Neural cell (in vitro differentiated cells): ENCODE results near the gene DENND2A. TPM values are rescaled to one million over a fixed set of nuclear protein-coding genes. Genes with fewer than 3 reads are reported as not detected.

ENCODE experiments used
- H2AFZ ChIP-seq: fragments of 200-600, 300-800 bp; sonication (generic), shearing (Covaris generic); 2 replicates; pipeline ENCODE4 v1.6.0; 2014; ENCODE audit warnings: low read depth, mild to moderate bottlenecking, antibody characterized with exemption, low read length, moderate library complexity
- H3F3A ChIP-seq: fragments of 200-600 bp; shearing (Covaris generic); 2 replicates; pipeline ENCODE4 v1.6.1; 2016; ENCODE audit warnings: mild to moderate bottlenecking, moderate library complexity, mixed read lengths, antibody characterized with exemption, low read length; ENCODE audit not compliant: insufficient read depth, poor library complexity, severe bottlenecking
- H3K27ac ChIP-seq: fragments of 200-600, 300-800 bp; sonication (generic), shearing (Covaris generic); 2 replicates; pipeline ENCODE4 v1.5.1; 2014; ENCODE audit warnings: mild to moderate bottlenecking, low read length, moderate library complexity
- H3K27me3 ChIP-seq: fragments of 300-800, 200-600 bp; sonication (generic), shearing (Covaris generic); 2 replicates; pipeline ENCODE4 v1.6.0; 2014; ENCODE audit warnings: mild to moderate bottlenecking, low read depth, low read length, moderate library complexity; ENCODE audit not compliant: insufficient read depth
- H3K36me3 ChIP-seq: fragments of 300-800, 200-600 bp; sonication (generic), shearing (Covaris generic); 2 replicates; pipeline ENCODE4 v1.5.1; 2014; ENCODE audit warnings: mild to moderate bottlenecking, antibody characterized with exemption, low read length, moderate library complexity; ENCODE audit not compliant: insufficient read depth
- H3K4me2 ChIP-seq: fragments of 300-800, 200-600 bp; sonication (generic), shearing (Covaris generic); 2 replicates; pipeline ENCODE4 v1.6.0; 2014; ENCODE audit warnings: mild to moderate bottlenecking, low read length
- H3K4me3 ChIP-seq: fragments of 300-800, 200-600 bp; sonication (generic), shearing (Covaris generic); 2 replicates; pipeline ENCODE4 v1.5.1; 2014; ENCODE audit warnings: mild to moderate bottlenecking, low read length, moderate library complexity
- H3K79me2 ChIP-seq: fragments of 200-600 bp; shearing (Covaris generic); replicated peaks from 2 replicates; pipeline ENCODE4 v1.6.0; 2014; ENCODE audit warnings: mild to moderate bottlenecking, low read length, moderate library complexity; ENCODE audit not compliant: insufficient read depth
- H3K9ac ChIP-seq: fragments of 300-800, 200-600 bp; sonication (generic), shearing (Covaris generic); 2 replicates; pipeline ENCODE4 v1.6.1; 2016; ENCODE audit warnings: mild to moderate bottlenecking, low read length, mixed read lengths
- H3K9me2 ChIP-seq: fragments of 200-600 bp; shearing (Covaris generic); 2 replicates; pipeline ENCODE4 v1.6.1; 2016; ENCODE audit warnings: mild to moderate bottlenecking, low read length, mixed read lengths; ENCODE audit not compliant: insufficient read depth
- H3K9me3 ChIP-seq: fragments of 200-600, 300-800 bp; sonication (generic), shearing (Covaris generic); 2 replicates; pipeline ENCODE4 v1.6.1; 2016; ENCODE audit warnings: mild to moderate bottlenecking, mixed run types, low read length, moderate library complexity, mixed read lengths
- H4K20me1 ChIP-seq: fragments of 200-600 bp; shearing (Covaris generic); 2 replicates; pipeline ENCODE4 v1.6.1; 2016; ENCODE audit warnings: mild to moderate bottlenecking, mixed run types; ENCODE audit not compliant: insufficient read depth
- EP300 ChIP-seq: fragments of 450-650 bp; conservative IDR thresholded peaks from 2 replicates; pipeline ENCODE4 v1.6.1; 2014; ENCODE audit warnings: antibody characterized with exemption, mild to moderate bottlenecking, moderate library complexity; ENCODE audit not compliant: poor library complexity, severe bottlenecking
- EZH2 ChIP-seq: fragments of 200-600, 300-800 bp; shearing (Covaris generic), sonication (generic); IDR thresholded peaks from 2 replicates; pipeline ENCODE4 v1.6.1; 2014; ENCODE audit warnings: antibody characterized with exemption, low read length, borderline replicate concordance, mild to moderate bottlenecking; ENCODE audit not compliant: insufficient read depth, poor library complexity, severe bottlenecking
- MXI1 ChIP-seq: fragments of 450-650 bp; conservative IDR thresholded peaks from 2 replicates; pipeline ENCODE4 v1.6.1; 2014; ENCODE audit warnings: antibody characterized with exemption, mild to moderate bottlenecking; ENCODE audit not compliant: poor library complexity, severe bottlenecking
- POLR2AphosphoS5 ChIP-seq: IDR thresholded peaks from 2 replicates; pipeline ENCODE4 v1.6.1; 2012
- RAD21 ChIP-seq: fragments of 450-650 bp; conservative IDR thresholded peaks from 2 replicates; pipeline ENCODE4 v1.6.1; 2014; ENCODE audit warnings: antibody characterized with exemption, mild to moderate bottlenecking, moderate library complexity
- SMC3 ChIP-seq: fragments of 450-650 bp; conservative IDR thresholded peaks from 2 replicates; pipeline ENCODE4 v1.6.1; 2014; ENCODE audit warnings: antibody characterized with exemption, mild to moderate bottlenecking, moderate library complexity; ENCODE audit not compliant: poor library complexity
- TAF1 ChIP-seq: IDR thresholded peaks from 2 replicates; pipeline ENCODE4 v1.6.1; 2012; ENCODE audit warnings: low read depth
- polyA plus RNA-seq: library from polyadenylated mRNA; depleted of rRNA; stranded (reverse); fragments of >200 nt; gene quantifications from 2 replicates; pipeline ENCODE4 v1.2.3, GENCODE V29; 2014
- TF ChIP-seq, protein P1 (sequence below): fragments of 450-650 bp; IDR thresholded peaks from 2 replicates; pipeline ENCODE4 v1.5.1; 2014; ENCODE audit warnings: antibody characterized with exemption, mild to moderate bottlenecking, moderate library complexity; ENCODE audit not compliant: poor library complexity, severe bottlenecking
- TF ChIP-seq, protein P2 (sequence below): IDR thresholded peaks from 2 replicates; pipeline ENCODE4 v1.6.1; 2012; ENCODE audit warnings: borderline replicate concordance

DENND2A gene
- polyA plus RNA-seq, 1 donor from 2014 or later: 21.7 TPM

DNA sequence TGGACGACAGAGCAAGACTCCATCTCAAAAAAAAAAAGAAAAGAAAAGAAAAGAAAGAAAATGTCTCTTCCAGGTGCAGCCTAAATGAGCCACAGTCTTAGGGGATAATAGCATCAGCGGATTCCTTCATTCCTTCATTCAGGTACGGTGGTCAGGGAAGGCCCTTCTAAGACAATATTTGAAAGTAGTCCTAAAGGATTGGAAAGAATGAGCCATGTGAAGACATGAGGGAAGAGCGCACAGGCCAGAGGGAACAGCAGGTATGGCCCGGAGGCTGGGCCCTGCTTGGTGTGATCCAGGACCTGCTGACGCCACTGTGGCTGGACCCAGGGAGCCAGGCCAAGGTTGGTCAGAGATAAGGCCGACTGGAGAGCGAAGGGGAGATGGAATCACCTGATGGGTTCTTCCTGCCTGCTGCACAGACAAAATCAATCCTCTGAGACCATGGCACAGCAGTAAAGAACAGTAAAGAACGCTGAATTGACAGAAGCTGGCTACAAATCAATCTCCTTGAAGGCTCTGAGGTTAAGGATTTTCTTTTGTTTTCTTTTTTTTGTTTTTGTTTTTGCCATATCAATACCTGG is 145.0 kb downstream of the DENND2A start (continued):
- TF ChIP-seq, protein P1, sequence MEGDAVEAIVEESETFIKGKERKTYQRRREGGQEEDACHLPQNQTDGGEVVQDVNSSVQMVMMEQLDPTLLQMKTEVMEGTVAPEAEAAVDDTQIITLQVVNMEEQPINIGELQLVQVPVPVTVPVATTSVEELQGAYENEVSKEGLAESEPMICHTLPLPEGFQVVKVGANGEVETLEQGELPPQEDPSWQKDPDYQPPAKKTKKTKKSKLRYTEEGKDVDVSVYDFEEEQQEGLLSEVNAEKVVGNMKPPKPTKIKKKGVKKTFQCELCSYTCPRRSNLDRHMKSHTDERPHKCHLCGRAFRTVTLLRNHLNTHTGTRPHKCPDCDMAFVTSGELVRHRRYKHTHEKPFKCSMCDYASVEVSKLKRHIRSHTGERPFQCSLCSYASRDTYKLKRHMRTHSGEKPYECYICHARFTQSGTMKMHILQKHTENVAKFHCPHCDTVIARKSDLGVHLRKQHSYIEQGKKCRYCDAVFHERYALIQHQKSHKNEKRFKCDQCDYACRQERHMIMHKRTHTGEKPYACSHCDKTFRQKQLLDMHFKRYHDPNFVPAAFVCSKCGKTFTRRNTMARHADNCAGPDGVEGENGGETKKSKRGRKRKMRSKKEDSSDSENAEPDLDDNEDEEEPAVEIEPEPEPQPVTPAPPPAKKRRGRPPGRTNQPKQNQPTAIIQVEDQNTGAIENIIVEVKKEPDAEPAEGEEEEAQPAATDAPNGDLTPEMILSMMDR: no peak

DNA sequence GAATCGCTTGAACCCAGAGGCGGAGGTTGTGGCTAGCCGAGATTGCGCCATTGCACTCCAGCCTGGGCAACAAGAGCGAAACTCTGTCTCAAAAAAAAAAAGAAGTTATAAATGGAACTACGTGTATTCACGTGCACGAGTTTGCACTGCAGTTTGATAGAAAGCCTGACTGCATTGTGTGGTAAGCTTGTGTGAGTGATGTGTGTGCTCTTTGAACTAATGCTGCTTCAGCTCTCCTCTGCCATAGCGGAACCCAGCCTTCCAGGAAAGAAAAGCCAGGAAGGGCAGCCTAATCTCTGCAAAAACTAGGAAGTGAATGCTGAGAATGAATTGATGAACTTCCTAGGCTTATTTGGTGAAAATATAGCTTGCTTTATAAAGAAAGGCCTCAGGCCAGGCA is 145.7 kb downstream of the DENND2A start:
- H3K4me2 ChIP-seq: no peak overlapping the region
- no peak overlapping the region for H3K9ac ChIP-seq
- H3K79me2 ChIP-seq: no peaks in the 10 kb centered on the region
- H2AFZ ChIP-seq: no peak overlapping the region
- TF ChIP-seq, protein P2, sequence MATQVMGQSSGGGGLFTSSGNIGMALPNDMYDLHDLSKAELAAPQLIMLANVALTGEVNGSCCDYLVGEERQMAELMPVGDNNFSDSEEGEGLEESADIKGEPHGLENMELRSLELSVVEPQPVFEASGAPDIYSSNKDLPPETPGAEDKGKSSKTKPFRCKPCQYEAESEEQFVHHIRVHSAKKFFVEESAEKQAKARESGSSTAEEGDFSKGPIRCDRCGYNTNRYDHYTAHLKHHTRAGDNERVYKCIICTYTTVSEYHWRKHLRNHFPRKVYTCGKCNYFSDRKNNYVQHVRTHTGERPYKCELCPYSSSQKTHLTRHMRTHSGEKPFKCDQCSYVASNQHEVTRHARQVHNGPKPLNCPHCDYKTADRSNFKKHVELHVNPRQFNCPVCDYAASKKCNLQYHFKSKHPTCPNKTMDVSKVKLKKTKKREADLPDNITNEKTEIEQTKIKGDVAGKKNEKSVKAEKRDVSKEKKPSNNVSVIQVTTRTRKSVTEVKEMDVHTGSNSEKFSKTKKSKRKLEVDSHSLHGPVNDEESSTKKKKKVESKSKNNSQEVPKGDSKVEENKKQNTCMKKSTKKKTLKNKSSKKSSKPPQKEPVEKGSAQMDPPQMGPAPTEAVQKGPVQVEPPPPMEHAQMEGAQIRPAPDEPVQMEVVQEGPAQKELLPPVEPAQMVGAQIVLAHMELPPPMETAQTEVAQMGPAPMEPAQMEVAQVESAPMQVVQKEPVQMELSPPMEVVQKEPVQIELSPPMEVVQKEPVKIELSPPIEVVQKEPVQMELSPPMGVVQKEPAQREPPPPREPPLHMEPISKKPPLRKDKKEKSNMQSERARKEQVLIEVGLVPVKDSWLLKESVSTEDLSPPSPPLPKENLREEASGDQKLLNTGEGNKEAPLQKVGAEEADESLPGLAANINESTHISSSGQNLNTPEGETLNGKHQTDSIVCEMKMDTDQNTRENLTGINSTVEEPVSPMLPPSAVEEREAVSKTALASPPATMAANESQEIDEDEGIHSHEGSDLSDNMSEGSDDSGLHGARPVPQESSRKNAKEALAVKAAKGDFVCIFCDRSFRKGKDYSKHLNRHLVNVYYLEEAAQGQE: no peak
- TF ChIP-seq POLR2AphosphoS5 (no peak), EP300 (no peak), RAD21 (no peak), SMC3 (no peak), TAF1 (no peak), MXI1 (no peak), EZH2 (no peak)
- TF ChIP-seq, protein P1: no peak
- H3K4me3 ChIP-seq: no peak overlapping the region
- H3F3A ChIP-seq: no peaks in the 10 kb centered on the region
- H3K27me3 ChIP-seq: no peaks in the 10 kb centered on the region
- H4K20me1 ChIP-seq: no peaks in the 10 kb centered on the region
- H3K36me3 ChIP-seq: no peaks in the 10 kb centered on the region
- H3K9me2 ChIP-seq: no peaks in the 10 kb centered on the region
- no peaks in the 10 kb centered on the region for H3K9me3 ChIP-seq
- no peak overlapping the region for H3K27ac ChIP-seq

DNA sequence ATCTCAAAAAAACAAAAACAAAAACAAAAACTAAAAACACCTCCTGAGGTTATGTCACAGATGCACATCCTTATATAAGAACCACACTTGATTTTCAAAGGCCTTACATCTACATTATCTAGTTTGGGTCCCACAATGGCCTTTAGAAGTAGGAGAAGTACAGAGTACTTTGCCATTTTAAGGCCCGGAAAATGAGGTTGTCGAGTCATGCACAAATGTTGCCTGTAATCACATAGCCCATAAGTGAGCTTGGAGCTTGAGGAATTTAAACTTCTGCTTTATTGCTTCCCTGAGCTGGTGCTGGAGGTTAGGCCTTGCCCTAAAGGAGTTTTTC is 151.6 kb downstream of the DENND2A start:
- no peaks in the 10 kb centered on the region for H3K9me2 ChIP-seq
- no peaks in the 10 kb centered on the region for H3K27me3 ChIP-seq
- H3K9me3 ChIP-seq: no peaks in the 10 kb centered on the region
- H2AFZ ChIP-seq: no peak overlapping the region
- TF ChIP-seq EZH2 (no peak), EP300 (no peak), MXI1 (no peak)
- TF ChIP-seq, protein P1: no peak
- TF ChIP-seq, protein P2: no peak
- no peak overlapping the region for H3K4me2 ChIP-seq
- no peak overlapping the region for H3K9ac ChIP-seq
- H3K27ac ChIP-seq: no peak overlapping the region
- H3F3A ChIP-seq: no peaks in the 10 kb centered on the region
- H3K79me2 ChIP-seq: no peaks in the 10 kb centered on the region
- H3K36me3 ChIP-seq: no peaks in the 10 kb centered on the region
- H4K20me1 ChIP-seq: no peaks in the 10 kb centered on the region
- H3K4me3 ChIP-seq: no peak overlapping the region
